Loucy (cell line): Measurements from ENCODE around the gene ELOVL7.

Experiments used
- EZH2phosphoT487 ChIP-seq: fragments of 200-600 bp; IDR thresholded peaks from 2 replicates; pipeline ENCODE4 v1.6.1; 2018; ENCODE audit warnings: antibody characterized with exemption, mild to moderate bottlenecking, moderate library complexity, borderline replicate concordance
- TF ChIP-seq, protein P1 (sequence below): fragments of 200-600 bp; sonication (generic); conservative IDR thresholded peaks from 2 replicates; pipeline ENCODE4 v1.5.1; 2014; ENCODE audit warnings: mild to moderate bottlenecking, antibody characterized with exemption, low read length

GRCh38 chr5:60705144-60705543, 138.9 kb downstream of the ELOVL7 start:
- TF ChIP-seq, protein P1, sequence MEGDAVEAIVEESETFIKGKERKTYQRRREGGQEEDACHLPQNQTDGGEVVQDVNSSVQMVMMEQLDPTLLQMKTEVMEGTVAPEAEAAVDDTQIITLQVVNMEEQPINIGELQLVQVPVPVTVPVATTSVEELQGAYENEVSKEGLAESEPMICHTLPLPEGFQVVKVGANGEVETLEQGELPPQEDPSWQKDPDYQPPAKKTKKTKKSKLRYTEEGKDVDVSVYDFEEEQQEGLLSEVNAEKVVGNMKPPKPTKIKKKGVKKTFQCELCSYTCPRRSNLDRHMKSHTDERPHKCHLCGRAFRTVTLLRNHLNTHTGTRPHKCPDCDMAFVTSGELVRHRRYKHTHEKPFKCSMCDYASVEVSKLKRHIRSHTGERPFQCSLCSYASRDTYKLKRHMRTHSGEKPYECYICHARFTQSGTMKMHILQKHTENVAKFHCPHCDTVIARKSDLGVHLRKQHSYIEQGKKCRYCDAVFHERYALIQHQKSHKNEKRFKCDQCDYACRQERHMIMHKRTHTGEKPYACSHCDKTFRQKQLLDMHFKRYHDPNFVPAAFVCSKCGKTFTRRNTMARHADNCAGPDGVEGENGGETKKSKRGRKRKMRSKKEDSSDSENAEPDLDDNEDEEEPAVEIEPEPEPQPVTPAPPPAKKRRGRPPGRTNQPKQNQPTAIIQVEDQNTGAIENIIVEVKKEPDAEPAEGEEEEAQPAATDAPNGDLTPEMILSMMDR = no peak
- no peak for TF ChIP-seq EZH2phosphoT487
